ENCODE results near the gene PTAFR.

PTAFR gene

DNA sequence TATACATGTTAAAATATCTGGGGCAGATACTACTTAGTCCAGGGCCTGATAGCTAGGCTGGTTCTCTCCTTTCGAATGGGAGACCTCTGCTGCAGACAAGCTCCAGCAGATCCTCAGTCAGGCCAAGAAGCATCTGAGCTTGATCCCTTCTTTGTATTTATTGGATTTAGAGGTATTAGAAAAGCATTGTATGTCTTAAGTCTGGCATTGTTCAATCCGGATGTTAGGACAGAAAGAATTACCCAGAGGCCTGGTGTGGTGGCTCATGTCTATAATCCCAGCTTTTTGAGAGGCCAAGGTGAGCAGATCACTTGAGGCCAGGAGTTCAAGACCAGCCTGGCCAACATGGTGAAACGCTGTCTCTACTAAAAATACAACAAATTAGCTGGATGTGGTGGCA lies 66.9 kb downstream of the PTAFR start:
- TF ChIP-seq ZNF274 (IDR thresholded peaks at IDR 0.05; ENCODE audit: low read depth, low read length), result no peak
- H3K4me3 ChIP-seq (ENCODE audit: low read length), result no peak overlapping the region

DNA sequence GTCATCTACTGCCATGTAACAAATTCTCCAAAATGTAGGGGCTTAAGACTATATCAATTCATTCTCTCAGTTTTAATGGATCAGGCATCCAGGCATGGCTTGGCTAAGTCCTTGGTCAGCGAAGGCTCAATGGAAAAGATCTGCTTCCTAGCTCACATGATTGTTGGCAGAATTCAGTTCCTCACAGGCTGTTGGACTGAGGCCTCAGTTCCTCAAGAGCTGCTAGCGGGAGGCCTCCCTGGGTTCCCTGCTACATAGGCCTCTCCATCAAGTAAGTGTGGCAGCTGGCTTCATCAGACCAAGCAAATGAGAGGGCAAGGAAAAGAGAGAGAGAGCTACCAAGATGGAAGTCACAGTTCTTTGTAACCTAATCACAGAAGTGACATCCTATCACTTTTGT lies 68.5 kb downstream of the PTAFR start:
- TF ChIP-seq ZNF274 (IDR thresholded peaks at IDR 0.05; ENCODE audit: low read depth, low read length), result no peak
- H3K4me3 ChIP-seq (ENCODE audit: low read length), result no peak overlapping the region

- no peak overlapping the region for H3K4me3 ChIP-seq (ENCODE audit: low read length)
Measured at GRCh38 chr1:28104866-28105467, 71.5 kb downstream of the PTAFR start.

GRCh38 chr1:28102189-28102588 lies 74.3 kb downstream of the PTAFR start:
- no peak overlapping the region for H3K4me3 ChIP-seq (ENCODE audit: low read length)
- TF ChIP-seq ZNF274 (IDR thresholded peaks at IDR 0.05; ENCODE audit: low read depth, low read length), result no peak

More at GRCh38 chr1:28104866-28105467, 71.5 kb downstream of the PTAFR start:
- TF ChIP-seq ZNF274 (IDR thresholded peaks at IDR 0.05; ENCODE audit: low read depth, low read length), result no peak

DNA sequence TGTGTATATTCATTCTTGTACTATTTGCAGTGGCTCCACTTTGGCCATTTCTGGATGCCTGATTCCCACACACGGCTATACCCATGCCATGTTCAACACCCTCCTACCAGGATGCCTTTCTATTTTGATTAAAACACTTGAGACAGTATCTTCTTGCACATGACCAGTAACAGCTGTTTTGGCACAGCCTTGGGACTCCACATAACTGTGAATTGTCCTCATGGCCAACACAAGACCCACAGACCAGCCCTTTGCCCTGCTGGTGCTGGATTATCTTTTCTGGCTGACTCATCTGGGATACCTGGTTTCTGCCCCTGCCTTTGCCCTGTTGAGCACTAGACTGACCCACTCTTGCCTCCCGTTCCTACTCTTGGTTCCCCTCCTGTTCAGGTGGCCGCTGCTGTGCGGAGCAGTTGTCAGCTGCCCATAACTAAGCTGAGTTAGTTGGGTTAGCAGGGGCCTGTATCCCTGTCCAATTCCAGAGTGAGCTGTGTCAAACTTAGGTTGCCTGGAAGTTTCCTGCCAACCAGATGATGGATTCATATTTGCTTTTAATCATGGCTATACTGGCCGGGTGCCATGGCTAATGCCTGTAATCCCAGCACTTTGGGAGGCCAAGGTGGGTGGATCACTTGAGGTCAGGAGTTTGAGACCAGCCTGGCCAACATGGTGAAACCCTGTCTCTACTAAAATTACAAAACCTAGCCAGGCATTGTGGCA lies 77.3 kb downstream of the PTAFR start:
- H3K4me3 ChIP-seq (ENCODE audit: low read length), result no peak overlapping the region
- no peak for TF ChIP-seq ZNF274 (IDR thresholded peaks at IDR 0.05; ENCODE audit: low read depth, low read length)

Data from GM08714 (cell line).